Measurements from ENCODE around the gene ACOX3. TPM values are rescaled to one million over a fixed set of nuclear protein-coding genes. Genes with fewer than 3 reads are reported as not detected.
"Not testable (repeated sequence)": the region's sequence is repeated elsewhere in the genome, so short reads cannot be mapped to it uniquely, and the experiment has no call there.

Gene ACOX3
- polyA plus RNA-seq, 3 donors: 12.7 to 14.6 (median 13.7) TPM

DNA sequence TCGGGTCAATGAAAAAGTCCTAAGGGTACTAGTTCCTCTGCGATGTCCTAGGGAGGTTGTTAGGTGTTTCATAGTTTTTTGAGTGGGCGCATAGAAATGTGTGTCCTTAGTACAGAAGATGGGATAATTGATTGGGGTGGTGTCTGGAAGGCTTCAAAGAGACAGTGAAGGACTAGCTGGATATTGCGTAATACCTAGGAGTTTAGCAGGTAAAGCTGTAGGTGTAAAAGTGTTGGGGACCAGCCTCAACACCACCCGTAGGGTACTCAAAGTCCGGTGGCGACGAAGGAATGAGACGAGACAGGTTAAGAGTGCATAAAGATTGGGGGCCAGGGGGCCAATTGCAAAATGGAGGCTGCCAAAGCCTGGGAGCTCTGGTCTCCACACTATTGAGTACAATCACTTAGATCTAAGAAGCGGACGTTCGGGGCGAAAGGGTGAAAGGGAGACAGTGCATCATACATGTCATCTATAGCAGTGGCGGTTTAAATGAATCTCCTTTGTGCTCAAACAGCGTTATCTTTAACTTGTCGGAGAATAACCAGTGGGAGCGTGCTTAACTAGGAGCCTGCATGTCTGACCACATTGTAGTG is 1.1 kb upstream of the ACOX3 start:
- H3K27ac ChIP-seq (ENCODE audit: low read depth, low read length): no peak overlapping the region
- 26 to 63% (median 52%) methylated on average over 17 of the region's 17 CpGs for WGBS, 3 donors

DNA sequence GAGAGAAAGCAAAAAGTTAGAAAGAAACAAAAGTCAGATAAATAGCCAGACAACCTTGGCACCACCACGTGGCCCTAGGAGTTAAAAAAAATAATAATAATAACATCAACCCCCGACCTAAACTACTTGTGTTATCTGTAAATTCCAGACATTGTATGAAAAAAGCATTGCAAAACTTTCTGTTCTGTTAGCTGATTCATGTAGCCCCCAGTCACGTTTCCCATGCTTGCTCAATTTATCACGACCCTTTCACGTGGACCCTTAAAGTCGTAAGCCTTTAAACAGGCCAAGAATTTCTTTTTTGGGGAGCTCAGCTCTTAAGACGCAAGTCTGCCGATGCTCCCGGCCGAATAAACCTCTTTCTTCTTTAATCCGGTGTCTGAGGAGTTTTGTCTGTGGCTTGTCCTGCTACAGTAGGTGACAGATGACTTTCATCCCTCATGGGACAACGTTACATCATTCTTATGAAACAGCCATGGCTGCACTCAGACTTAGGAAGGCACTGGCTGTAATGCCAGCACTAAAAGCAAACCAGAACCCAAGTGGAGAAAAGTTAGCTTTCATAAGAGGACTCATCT is 520 bp downstream of the ACOX3 start:
- 17 to 24% (median 17%) methylated on average over 12 of the region's 12 CpGs for WGBS, 3 donors
- H3K27ac ChIP-seq (ENCODE audit: low read depth, low read length): peak overlapping the region; percentile 96

GRCh38 chr4:8439168-8439567 is 1.4 kb downstream of the ACOX3 start:
- H3K27ac ChIP-seq (ENCODE audit: low read depth, low read length): no peak overlapping the region
- WGBS, 3 donors: 26 to 81% (median 57%) methylated on average over 3 of the region's 3 CpGs

GRCh38 chr4:8438743-8439142 is 1.8 kb downstream of the ACOX3 start:
- 45 to 89% (median 85%) methylated on average over 11 of the region's 11 CpGs for WGBS, 3 donors
- no peak overlapping the region for H3K27ac ChIP-seq (ENCODE audit: low read depth, low read length)

- WGBS, 3 donors: 22 to 47% (median 34%) methylated on average over 13 of the region's 13 CpGs
Measured at GRCh38 chr4:8437281-8437680, 3.2 kb downstream of the ACOX3 start.

GRCh38 chr4:8435656-8436121 is 4.8 kb downstream of the ACOX3 start:
- WGBS, 3 donors: 3 to 13% (median 6%) methylated on average over 5 of the region's 5 CpGs
- H3K27ac ChIP-seq (ENCODE audit: low read depth, low read length): no peak overlapping the region

More at GRCh38 chr4:8437281-8437680, 3.2 kb downstream of the ACOX3 start:
- no peak overlapping the region for H3K27ac ChIP-seq (ENCODE audit: low read depth, low read length)

- no peak overlapping the region for H3K27ac ChIP-seq (ENCODE audit: low read depth, low read length)
- 76 to 82% (median 82%) methylated on average over 21 of the region's 21 CpGs for WGBS, 3 donors
Measured at GRCh38 chr4:8434251-8435073, 6.1 kb downstream of the ACOX3 start.

GRCh38 chr4:8433136-8433535 is 7.4 kb downstream of the ACOX3 start:
- H3K27ac ChIP-seq (ENCODE audit: low read depth, low read length): no peak overlapping the region
- WGBS, 3 donors: 62 to 86% (median 85%) methylated on average over 5 of the region's 5 CpGs

GRCh38 chr4:8431553-8431952 is 9.0 kb downstream of the ACOX3 start:
- H3K27ac ChIP-seq (ENCODE audit: low read depth, low read length): no peak overlapping the region
- 73 to 93% (median 89%) methylated on average over 5 of the region's 5 CpGs for WGBS, 3 donors

- no peak overlapping the region for H3K27ac ChIP-seq (ENCODE audit: low read depth, low read length)
- WGBS, 3 donors: 1 to 2% (median 2%) methylated on average over 47 to 56 of the region's 56 CpGs
Measured at GRCh38 chr4:8428288-8429097, 12.0 kb downstream of the ACOX3 start.

GRCh38 chr4:8427761-8428287 is 12.7 kb downstream of the ACOX3 start:
- H3K27ac ChIP-seq (ENCODE audit: low read depth, low read length): no peak overlapping the region
- 1 to 3% (median 2%) methylated on average over 20 to 21 of the region's 21 CpGs for WGBS, 3 donors

DNA sequence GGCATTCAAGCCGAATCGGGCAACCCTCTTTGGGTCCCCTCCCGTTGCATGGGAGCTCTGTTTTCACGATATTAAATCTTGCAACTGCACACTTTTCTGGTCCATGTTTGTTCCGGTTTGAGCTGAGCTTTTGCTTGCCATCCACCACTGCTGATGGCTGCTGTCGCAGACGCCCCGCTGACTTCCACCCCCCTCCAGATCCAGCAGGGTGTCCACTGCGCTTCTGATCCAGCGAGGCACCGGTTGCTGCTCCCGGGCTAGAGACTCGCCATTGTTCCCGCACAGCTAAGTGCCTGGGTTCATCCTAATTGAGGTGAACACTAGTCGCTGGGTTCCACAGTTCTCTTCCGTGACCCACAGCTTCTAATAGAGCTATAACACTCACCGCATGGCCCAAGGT is 13.3 kb downstream of the ACOX3 start:
- 78 to 83% (median 80%) methylated on average over 17 of the region's 17 CpGs for WGBS, 3 donors
- H3K27ac ChIP-seq (ENCODE audit: low read depth, low read length): no peak overlapping the region

- WGBS, 3 donors: 83 to 95% (median 90%) methylated on average over 5 of the region's 5 CpGs
- no peak overlapping the region for H3K27ac ChIP-seq (ENCODE audit: low read depth, low read length)
Measured at GRCh38 chr4:8422786-8423185, 17.7 kb downstream of the ACOX3 start.

- 49 to 79% (median 77%) methylated on average over 4 of the region's 4 CpGs for WGBS, 3 donors
- no peak overlapping the region for H3K27ac ChIP-seq (ENCODE audit: low read depth, low read length)
Measured at GRCh38 chr4:8422327-8422726, 18.2 kb downstream of the ACOX3 start.

DNA sequence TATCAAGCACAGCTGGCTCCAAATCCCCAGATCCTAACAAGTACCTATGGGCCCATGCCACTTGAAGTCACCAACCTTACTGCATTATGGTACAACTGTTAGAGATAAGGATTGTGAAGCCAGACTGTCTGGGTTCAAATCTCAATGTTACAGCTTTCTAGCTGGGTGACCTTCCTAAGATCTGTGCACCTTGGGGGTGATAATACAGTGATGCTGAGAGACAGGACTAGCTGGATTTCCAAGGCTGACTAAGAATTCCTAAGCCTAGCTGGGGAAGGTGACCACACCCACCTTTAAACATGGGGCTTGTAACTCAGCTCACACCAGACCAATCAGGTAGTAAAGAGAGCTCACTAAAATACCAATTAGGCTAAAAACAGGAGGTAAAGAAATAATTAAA is 20.4 kb downstream of the ACOX3 start:
- H3K27ac ChIP-seq (ENCODE audit: low read depth, low read length): not testable (repeated sequence)

DNA sequence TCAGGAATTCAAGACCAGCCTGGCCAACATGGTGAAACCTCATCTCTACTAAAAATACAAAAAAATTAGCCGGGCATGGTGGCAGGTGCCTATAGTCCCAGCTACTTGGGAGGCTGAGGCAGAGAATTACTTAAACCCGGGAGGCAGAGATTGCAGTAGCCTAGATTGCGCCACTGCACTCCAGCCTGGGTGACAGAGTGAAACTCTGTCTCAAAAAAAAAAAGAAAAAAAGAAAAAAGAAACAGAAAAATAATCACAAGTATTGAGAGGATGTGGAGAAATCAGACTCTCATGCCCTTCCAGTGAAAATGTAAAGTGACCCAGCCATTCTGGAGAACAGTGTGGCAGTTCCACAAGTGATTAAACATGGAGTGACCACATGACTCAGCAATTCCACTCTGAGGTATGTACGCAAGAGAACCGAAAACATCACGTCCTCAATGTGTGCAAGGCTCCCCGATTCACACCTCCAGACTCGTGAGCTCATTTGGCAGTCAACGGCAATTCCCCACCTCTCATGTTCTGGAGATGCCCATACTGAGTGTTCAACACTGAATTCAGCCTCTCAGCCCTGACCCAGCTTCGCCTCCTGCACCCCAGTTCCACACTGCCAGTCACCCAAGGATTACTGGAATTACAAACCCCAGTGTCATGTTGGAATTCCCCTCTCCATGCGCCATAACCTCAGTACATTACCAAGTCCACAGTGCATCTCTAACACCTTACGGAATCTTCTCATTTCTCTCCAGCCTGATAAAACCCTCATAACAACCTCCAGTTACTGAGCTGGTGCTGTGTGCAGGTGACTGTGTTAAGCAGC is 21.1 kb downstream of the ACOX3 start:
- 70 to 77% (median 73%) methylated on average over 12 of the region's 12 CpGs for WGBS, 3 donors
- H3K27ac ChIP-seq (ENCODE audit: low read depth, low read length): no peak overlapping the region

DNA sequence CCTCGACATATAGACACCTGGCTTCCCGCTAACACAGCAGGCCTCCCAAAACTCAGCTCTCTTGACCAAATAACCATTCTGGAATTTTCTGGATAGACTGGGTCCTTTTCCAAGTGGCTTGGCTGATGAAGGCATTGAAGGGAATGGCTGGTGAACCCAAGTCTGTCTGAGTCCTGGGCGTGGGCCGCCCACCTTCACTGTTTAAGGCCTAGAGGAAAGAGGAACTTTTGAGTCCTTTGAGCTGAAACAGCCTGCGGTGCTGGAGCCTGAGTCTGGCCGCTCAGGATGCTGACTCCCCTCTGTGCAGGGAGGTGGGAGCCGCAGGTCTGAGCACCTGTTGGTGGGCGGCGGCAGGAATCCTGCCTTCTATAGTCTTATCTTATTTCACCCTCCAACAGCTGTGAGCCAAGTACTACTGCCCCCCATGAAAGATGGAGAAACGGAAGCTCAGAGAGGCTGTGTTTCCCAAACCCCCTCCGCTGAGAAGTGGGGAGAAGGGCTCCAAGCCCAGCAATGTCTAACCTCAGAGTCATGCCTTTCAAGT is 23.4 kb downstream of the ACOX3 start:
- no peak overlapping the region for H3K27ac ChIP-seq (ENCODE audit: low read depth, low read length)
- 69 to 87% (median 82%) methylated on average over 11 of the region's 11 CpGs for WGBS, 3 donors
